Prostate gland (tissue), 2 donors: Measurements from ENCODE around the gene ZXDC.

Source experiments
- POLR2A ChIP-seq: fragments of 450-650 bp; IDR thresholded peaks from one replicate; pipeline ENCODE4 v1.6.1; 2016; ENCODE audit warnings: antibody characterized with exemption, mild to moderate bottlenecking
- POLR2AphosphoS5 ChIP-seq: sonication (generic); formaldehyde crosslinking; IDR thresholded peaks from one replicate; pipeline ENCODE4 v1.6.1; 2017; ENCODE audit warnings: antibody characterized with exemption
- TF ChIP-seq, protein P1 (sequence below), 4 experiments: fragments of 200-600 bp in 2 of 4; fragments of 450-650 bp in 2 of 4; sonication (generic) in 2 of 4; IDR thresholded peaks; 1 replicate in 3 of 4; 2 replicates in 1 of 4; pipeline ENCODE4 v1.5.1; 2016 to 2019; ENCODE audit warnings: antibody characterized with exemption in 4 of 4, mild to moderate bottlenecking in 2 of 4, moderate library complexity in 2 of 4

DNA sequence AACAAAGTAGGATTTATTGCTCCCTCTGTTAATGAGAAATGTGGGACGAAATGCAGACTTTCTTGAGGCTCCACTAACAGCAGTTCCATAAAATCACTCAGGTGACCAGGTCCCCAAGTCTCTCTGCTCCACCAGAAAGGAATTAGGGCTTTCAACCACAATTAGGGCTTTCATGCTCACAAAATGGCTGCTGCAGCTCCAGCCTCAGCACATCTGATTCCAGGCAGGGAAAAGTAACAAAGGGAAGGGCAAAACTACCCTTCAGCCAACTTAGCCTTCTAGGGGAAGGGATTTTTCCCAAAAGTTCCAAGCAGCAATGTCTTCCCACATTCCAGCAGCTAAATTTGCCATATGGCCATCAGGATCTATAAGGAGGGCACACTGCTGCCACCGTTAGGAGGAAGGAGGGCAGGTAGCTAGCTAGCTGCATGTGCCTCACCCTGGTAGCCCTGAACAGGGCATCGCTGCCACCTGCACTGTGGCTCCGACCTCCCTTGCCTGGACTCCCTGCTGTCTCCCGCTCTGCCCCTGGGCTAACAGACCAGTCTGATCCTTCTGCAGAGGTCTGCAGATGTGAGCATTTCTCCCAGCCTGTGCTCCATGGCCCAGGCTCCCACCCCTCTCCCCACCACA, 68.2 kb downstream of the ZXDC start:
- TF ChIP-seq, protein P1, sequence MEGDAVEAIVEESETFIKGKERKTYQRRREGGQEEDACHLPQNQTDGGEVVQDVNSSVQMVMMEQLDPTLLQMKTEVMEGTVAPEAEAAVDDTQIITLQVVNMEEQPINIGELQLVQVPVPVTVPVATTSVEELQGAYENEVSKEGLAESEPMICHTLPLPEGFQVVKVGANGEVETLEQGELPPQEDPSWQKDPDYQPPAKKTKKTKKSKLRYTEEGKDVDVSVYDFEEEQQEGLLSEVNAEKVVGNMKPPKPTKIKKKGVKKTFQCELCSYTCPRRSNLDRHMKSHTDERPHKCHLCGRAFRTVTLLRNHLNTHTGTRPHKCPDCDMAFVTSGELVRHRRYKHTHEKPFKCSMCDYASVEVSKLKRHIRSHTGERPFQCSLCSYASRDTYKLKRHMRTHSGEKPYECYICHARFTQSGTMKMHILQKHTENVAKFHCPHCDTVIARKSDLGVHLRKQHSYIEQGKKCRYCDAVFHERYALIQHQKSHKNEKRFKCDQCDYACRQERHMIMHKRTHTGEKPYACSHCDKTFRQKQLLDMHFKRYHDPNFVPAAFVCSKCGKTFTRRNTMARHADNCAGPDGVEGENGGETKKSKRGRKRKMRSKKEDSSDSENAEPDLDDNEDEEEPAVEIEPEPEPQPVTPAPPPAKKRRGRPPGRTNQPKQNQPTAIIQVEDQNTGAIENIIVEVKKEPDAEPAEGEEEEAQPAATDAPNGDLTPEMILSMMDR (IDR thresholded peaks at IDR 0.05): no peak
- TF ChIP-seq POLR2A: no peak
- no peak for TF ChIP-seq POLR2AphosphoS5
